Measurements from ENCODE around the gene LCK.
"Not testable (repeated sequence)": the region's sequence is repeated elsewhere in the genome, so short reads cannot be mapped to it uniquely, and the experiment has no call there.

The LCK gene

GRCh38 chr1:32275424-32275823 lies 24.4 kb downstream of the LCK start:
- no peak for DNase-seq

- DNase-seq: no peak
Observed at GRCh38 chr1:32276032-32276782, 25.1 kb downstream of the LCK start.

DNA sequence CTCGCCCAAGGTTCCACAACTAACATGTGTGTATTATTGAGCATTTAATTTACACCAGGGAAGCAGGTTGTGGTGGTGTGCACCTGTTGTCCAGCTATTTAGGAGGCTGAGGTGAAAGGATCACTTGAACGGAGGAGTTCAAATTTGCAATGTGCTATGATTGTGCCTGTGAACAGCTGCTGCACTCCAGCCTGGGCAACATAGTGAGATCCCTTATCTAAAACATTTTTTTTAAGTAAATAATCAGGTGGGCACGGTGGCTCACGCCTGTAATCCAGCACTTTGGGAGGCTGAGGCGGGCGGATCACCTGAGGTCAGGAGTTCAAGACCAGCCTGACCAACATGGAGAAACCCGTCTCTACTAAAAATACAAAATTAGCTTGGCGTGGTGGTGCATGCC lies 33.7 kb downstream of the LCK start:
- not testable (repeated sequence) for DNase-seq

DNA sequence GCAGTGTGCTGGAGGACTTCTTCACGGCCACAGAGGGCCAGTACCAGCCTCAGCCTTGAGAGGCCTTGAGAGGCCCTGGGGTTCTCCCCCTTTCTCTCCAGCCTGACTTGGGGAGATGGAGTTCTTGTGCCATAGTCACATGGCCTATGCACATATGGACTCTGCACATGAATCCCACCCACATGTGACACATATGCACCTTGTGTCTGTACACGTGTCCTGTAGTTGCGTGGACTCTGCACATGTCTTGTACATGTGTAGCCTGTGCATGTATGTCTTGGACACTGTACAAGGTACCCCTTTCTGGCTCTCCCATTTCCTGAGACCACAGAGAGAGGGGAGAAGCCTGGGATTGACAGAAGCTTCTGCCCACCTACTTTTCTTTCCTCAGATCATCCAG lies 34.6 kb downstream of the LCK start:
- DNase-seq: no peak

GRCh38 chr1:32286763-32287162 lies 35.7 kb downstream of the LCK start:
- no peak for DNase-seq

- no peak for DNase-seq
Observed at GRCh38 chr1:32289256-32289655, 38.2 kb downstream of the LCK start.

DNA sequence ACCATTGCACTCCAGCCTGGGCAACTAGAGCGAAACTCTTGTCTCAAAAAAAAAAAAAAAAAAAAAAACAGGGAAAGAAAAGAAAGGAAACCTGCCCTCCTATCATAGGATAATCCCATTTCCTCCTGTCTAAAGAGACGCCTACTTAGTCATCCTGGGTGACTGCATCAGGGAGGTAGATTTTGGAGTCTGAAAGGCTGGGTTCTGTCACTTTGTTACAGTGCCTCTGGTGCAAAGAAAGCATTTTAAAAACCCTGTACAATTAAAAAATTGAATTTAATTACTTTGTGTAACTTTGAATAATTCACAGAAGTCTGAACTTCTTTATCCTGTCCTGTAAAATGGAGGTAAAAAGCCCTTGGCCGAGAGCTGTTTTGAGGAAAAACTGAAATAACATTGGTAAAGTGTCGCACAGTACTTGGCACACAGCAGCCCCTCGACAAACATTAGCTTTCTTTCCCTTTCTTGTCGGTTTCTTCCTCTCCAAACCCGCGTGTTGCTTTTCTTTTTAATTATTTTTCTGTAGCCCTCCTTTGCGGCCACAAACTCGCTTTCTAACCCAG lies 40.2 kb downstream of the LCK start:
- no peak for DNase-seq

DNA sequence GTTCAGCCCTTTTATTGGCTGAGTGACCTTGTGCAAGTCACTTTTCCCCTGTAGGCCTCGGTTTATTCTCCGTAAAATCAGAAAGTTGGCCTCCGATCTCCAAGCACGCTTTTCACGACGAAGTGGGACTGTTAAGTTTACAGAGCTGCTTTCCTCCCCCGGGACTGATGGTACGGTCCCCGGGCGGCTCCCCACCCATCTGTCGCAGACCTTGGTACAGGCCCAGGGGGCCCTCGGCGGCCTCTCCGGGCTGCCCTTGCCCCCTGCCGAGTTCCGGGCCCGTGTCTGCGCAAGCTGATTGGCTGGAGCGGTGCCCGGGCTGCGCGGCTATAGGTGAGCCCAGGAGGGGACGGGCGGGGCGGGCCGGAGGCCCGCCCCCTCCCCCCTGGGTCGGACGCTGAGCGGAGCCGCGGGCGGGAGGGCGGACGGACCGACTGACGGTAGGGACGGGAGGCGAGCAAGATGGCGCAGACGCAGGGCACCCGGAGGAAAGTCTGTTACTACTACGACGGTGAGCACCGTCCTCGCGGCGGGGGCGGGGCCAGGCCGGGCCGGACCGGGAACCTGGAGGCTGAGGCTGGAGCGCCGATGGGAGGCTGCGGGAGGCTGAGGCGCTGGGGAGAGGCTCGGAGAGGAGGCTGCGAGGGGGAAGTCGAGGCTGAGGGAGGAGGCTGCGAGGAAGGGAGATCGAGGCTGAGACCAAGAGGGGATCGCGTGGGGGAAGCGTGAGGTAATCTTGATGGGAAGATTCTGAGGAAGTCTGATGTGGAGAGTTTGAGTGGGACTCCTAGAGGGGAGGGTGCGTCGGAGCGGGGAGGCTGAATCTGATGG lies 40.9 kb downstream of the LCK start, which contains the start of gene HDAC1:
Gene HDAC1, plus strand, starts transcription at position 376 of the 831 bp plus-strand sequence. Its CDS starts 87 bp downstream, at position 463.
- DNase-seq: peak; percentile 97

DNA sequence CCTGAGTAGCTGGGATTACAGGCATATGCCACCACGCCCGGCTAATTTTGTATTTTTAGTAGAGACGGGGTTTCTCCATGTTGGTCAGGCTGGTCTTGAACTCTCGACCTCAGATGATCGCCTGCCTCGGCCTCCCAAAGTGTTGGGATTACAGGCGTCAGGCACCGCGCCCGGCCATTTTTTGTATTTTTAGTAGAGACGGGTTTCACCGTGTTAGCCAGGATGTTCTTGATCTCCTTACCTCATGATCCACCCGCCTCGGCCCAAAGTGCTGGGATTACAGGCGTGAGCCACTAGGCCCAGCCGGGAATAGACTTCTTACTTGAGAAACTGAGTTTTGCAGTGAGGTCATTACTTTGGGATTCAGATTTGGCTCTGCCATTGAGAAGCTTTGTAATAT lies 47.1 kb downstream of the LCK start:
- DNase-seq: not testable (repeated sequence)

GRCh38 chr1:32299327-32299726 lies 48.3 kb downstream of the LCK start:
- DNase-seq: no peak

DNA sequence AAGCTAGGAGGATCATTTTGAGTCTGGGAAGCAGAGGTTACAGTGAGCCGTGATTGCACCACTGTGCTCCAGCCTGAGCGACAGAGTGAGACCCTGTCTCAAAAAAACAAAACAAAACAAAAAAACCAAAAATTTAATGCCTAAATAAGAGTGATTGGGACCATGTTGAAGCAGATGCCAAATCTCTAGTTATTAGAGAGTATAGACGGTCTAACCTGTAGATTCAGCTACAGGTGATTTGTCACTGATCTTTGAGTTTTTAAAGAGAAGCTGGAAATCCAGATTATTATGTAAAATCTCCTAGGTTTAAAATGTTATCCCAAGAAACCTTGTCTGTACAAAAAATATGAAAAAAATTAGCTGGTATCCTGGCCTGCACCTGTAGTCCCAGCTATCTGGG lies 52.3 kb downstream of the LCK start:
- no peak for DNase-seq

GRCh38 chr1:32303997-32304622 lies 53.0 kb downstream of the LCK start:
- no peak for DNase-seq

- no peak for DNase-seq
Observed at GRCh38 chr1:32305310-32305709, 54.2 kb downstream of the LCK start.

DNA sequence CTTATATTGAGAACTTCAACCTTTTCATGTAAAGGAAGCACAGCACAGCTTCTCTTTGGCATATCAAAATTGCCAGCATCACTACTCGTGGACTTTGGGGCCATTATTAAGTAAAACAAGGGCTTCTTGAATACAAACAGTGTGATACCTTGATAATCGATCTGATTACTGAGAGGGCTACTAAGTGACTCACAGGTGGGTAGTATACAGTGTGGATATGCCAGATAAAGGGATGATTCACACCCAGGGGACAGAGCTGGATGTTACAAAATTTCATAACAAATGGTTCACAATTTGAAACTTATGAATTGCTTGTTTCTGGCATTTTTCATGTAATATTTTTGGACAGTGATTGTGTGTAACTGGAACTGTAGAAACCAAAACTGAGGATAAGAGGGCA lies 56.3 kb downstream of the LCK start:
- no peak for DNase-seq

- DNase-seq: no peak
Observed at GRCh38 chr1:32309960-32310359, 58.9 kb downstream of the LCK start.

DNA sequence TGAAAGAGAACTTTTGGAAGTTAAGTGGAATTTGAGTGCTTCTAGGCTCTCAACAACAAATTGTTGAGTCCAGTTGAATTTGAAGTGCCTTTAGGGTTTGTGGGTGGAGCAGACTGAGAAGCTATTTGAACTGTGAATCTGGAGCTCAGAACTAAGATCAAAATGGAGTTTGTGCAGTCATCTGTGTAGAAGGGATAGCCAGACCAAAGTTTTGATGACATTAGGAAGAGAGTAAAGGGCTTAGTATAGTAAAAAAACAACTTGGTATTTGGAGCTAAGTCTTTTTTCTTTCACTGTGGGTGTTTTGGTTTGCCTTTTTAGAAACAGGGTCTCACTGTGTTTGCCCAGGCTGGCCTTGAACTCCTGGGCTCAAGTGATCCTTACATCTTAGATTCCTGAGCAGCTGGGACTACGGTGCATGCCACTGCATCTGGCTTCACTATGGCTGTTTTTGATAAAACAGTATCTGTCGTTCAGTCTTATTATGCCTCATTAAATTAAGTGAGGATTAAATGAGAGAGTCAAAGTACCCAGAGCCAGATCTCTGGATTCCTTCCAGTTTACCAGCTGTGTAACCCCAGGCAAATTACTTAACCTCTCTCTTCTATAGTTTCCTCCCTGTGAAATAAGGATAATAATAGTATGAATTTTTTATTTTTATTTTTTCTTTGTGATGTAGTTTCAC lies 60.8 kb downstream of the LCK start:
- DNase-seq: no peak

GRCh38 chr1:32316903-32317277 lies 65.8 kb downstream of the LCK start:
- no peak for DNase-seq

GRCh38 chr1:32318127-32318869 lies 67.2 kb downstream of the LCK start:
- no peak for DNase-seq

- peak; percentile 18 for DNase-seq
Observed at GRCh38 chr1:32321712-32322291, 70.7 kb downstream of the LCK start.

DNA sequence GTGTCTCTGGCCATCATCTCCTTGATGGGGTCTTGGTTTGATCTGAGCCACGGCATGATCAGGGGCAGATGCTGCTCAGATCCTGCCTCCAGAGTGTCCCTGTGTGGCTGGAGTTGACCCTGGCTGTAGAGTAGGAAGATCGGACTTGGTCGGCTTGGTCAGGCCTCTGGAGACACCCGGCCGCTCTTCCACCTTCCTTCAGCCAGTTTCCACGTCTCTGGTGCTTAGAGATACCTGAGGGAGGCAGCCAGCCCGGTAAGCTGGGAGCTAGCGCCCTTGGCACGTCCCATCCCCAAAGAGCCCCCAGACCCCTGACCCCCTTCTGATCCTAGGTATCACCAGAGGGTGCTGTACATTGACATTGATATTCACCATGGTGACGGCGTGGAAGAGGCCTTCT lies 76.1 kb downstream of the LCK start:
- DNase-seq: no peak

DNA sequence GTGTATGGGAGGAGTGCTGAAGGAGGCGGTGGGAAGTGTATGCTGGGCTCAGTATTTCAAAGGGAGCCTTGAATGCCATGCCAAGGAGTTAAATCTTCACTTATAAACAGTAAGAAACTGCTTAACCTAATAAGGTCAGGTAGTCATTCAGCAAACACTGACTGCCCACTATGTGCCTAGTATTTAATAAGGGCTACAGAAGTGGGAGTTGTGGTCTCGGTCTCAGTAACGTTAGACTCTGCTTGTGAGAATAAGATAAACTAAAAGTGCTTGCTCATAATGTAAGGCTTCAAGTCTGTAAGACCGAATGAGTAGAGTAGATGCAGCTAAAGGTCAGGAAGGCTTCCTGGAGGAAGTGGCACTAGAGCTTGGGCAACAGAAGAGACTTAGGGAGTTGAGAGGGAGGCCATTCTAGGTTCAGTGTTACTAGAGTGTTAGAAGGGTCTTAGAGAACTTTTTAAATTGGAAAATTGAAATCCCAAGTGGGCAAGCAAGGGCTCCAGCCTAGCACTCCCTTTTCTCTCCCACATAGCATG lies 78.9 kb downstream of the LCK start:
- DNase-seq: no peak

Data from stimulated activated CD4-positive, alpha-beta T cell treated with anti-CD3 and anti-CD28 coated beads, Interleukin-4, amount 100 ng/mL, for 24 hours (primary cell).